Suppressor macrophage treated with lipopolysaccharide for 1 hour (primary cell): Measurements from ENCODE around the gene MEA1.
A peak's percentile ranks its signal among the peaks of the same experiment; 100 is the strongest.
"Not testable (repeated sequence)": the region's sequence is repeated elsewhere in the genome, so short reads cannot be mapped to it uniquely, and the experiment has no call there.

ENCODE experiments used
- DNase-seq, 3 donors: peaks; one replicate each; pipeline ENCODE4 v3.0.0-alpha.2; 2020 to 2022

The MEA1 gene

DNA sequence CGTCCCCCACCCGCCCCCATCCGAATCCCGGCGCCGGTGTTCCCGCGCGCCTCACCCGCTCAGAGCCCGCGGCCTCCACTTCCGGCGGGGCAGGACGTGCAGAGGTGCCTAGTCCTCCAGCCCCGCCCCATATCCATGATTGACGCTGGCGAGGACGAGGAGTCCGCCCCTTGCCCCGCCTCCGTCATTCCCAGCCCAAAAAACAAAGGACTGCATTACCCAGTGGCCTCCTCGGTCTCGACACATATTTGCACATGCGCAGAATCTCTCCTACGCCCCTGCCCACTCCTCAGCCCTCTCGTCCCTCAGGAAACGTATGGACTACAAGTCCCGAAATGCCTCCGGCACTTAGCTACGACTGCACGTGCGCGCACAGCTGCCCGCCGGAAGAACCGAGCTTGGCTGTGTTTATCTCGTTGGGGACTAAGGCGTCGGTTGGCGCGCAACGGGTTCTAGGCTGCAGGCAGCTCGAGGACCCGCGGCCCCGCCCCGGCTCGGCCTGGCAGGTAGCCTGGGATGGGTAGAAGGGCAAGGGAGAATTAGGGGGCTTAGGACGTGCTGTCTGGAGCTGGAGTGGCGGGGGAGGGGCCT lies at the start of gene MEA1, which contains the start of gene KLHDC3:
TSS of gene MEA1 (minus strand) at position 104 of the 591 bp plus-strand sequence. CDS start 133 bp downstream, outside the sequence.
TSS of gene KLHDC3 (plus strand) at position 407 of the 591 bp plus-strand sequence. CDS start 2,944 bp downstream, outside the sequence.
- peak; percentile 99 to 100 (median 100) for DNase-seq

GRCh38 chr6:43062818-43063217 lies 49.1 kb upstream of the MEA1 start:
- no peak for DNase-seq

DNA sequence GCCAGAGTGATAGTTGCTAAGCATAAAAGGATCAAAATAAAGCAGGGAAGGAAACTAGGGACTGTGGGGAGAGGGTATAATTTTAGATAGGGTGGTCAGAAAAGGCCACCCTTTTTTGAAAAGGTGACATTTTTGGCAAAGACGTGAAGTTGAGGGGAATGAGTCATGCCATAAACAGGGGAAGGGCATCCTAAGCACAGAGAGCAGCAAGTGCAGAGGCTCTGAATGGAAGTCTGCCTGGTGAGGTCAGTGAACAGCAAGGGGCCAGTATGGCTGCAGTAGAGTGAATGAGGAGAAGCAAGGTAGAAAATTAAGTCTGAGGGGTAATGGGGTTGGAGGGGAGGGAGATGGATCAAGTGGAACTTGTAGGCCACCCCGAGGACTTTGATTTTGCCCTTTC lies 48.1 kb upstream of the MEA1 start:
- DNase-seq, result no peak

DNA sequence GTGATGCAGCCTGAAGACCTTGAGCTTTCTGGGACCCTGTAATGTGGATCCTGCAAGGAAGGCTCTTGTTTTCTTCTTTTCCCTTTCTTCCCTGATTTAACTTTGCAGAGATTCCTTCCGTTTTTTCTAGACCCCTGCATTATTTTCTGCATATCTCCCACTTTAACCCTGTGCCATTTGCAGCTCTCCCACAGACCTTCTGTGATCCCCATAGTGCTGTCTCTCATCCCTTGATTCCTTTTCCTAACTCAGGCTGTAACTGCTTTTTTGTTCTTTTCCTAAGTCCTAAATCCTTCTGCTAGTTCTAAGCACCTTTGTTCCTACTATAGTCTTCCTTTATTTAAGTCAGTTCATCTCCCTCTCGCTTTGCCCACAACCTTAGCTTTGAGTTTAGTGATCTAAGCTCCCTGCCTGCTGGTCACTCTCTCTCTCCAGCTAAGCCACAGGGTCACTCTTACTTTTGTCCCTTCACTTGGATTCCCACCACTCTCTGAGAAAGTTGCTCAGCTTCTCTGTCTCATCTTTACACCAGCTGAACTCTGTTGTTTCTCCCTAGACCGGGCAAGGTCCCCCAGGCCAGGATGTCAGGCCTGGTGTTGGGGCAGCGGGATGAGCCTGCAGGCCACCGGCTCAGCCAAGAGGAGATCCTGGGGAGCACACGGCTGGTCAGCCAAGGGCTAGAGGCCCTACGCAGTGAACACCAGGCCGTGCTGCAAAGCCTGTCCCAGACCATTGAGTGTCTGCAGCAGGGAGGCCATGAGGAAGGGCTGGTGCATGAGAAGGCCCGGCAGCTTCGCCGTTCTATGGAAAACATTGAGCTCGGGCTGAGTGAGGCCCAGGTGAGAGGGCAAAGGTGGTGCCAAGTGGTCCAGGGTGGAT lies 47.2 kb upstream of the MEA1 start:
- DNase-seq, result no peak

GRCh38 chr6:43060034-43060754 lies 46.4 kb upstream of the MEA1 start:
- no peak for DNase-seq

DNA sequence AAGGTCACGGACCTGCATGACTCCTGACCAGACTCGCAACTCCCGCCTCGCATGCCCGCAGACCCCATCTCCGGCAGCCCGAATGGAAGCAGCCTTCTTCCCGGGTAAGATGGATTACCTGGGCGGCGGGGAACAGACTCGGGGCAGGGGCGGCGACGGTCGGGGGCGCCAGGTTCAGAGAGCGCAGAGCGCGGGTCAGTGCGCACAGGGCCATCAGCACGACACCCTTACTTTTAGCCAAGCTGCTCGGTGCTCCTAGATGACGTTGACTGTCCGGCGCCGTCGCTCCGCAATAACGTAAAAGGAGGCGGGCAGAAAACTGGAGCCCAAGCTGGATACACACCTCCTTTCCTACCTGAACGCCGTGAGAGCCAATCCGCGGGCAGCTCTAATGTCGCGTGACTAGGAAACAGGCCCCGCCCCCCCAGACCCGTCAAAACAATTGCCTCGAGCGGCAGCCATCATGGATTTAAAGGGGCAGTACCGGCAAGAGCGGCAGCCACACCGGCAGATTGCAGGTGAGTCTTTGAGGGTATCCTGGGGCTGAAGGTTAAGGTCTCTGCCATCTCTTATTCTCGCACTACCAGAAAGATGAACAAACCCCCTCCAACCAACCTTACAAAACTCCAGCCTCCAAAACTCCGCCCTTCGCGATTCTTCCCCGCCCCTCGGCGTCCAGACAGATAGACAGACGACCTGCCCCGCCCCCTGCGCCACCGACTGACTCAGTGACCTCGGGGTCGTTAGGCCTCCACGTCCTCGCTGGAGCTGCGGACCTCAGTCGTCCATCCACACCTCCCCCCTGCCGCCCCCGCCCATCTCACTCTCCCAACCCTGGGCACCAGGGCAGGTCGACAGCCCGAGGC lies 45.7 kb upstream of the MEA1 start, which contains the start of the genes KLC4 and MRPL2:
TSS of gene KLC4 (plus strand) at position 464 of the 866 bp plus-strand sequence. CDS start 1,705 bp downstream, outside the sequence.
TSS of gene MRPL2 (minus strand) at position 267 of the 866 bp plus-strand sequence. CDS start at position 214, 53 bp downstream.
- DNase-seq, result peak; percentile 99

DNA sequence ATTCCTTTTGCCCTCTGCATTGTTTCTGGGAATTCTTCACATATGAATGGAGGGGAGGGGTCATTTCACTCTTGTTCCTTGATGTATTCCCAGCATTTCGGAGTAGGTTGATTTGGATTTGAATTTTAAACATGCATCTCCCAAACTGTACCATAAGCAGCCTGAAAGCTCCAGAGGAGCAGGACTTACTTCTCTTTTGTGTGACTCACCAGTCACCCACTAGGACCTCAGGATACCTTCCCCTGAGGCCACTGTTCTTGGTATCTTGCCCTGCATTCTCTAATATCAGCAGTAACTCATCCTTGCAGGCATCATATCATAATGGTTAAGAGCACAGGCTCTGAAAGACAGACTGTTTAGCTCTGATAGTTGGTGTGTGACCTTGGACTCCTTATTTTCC lies 44.8 kb upstream of the MEA1 start:
- DNase-seq, result peak in 1 of 3 donors; percentile 23

- DNase-seq, result no peak
These were observed 42.2 kb upstream of the MEA1 start for GRCh38 chr6:43055966-43056365.

DNA sequence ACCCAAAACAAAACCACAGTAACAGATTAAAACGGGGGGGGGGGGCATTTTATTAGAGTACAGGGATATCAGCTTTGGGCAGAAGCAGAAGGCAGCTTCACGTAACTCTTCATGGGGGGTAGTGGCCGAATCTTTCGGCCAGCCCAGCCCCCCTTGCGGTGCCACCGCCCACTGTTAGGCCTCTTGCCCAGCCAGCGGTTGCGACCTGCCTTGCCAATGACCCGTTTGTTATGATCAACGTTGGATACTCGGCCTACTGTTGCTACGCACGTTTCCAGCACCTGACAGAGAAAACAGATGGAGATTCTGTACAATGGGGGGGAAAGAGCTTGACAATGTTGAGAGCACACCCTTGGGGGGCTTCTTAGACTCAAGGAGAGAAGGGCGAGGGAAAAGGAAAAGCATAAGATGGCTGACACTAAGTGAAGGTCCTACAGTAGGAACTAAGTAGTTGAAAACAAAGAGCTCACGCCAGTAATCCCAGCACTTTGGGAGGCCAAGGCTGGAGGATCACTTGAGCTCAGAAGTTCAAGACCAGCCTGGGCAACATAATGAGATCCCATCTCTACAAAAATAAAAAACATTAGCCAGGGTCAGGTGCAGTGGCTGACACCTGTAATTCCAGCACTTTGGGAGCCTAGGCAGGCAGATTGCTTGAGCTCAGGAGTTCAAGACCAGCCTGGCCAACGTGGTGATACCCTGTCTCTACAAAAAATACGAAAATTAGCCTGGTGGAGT lies 40.6 kb upstream of the MEA1 start:
- no peak for DNase-seq

GRCh38 chr6:43053545-43054205 lies 39.9 kb upstream of the MEA1 start, which contains the start of gene CUL7:
CUL7 (minus strand) TSS chr6:43053851; CDS start chr6:43052788, 1,063 bp downstream.
- DNase-seq, result peak; percentile 87 to 92 (median 87)

DNA sequence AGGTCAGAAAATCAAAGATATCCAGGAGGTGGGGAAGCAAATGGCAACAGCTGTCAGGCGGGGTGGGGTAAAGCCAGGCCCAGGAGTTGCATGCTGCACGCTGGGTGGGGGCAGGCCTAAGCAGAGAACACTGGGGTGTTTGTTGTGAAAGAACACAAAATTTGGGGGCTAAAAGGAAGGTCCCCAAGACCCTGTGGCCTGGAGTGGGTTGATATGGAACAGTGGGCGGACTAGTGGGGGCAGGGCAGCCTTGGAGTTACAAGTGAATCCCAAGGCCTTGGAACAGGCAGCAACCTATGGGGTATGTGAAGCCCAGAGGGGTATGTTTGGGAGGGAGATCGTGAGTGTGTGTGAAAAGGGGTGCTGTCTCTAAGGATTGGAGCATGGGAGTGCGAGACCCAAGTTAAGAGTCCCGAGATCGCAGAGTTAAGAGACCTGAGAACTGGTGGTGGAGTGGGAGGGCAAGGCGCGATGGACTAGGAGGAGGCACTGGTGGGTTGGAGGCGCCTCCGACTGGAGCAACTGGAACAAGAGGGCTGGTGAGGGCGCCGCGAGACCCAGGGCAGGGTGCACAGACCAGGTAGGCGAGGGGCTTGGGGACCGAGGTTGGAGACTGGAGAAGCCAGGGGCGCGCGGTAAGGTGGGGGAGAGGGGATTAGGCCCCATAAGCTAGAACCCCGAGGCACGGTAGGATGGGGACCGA lies 39.2 kb upstream of the MEA1 start:
- DNase-seq, result peak in 1 of 3 donors; percentile 35

- DNase-seq, result no peak
These were observed 38.6 kb upstream of the MEA1 start for GRCh38 chr6:43052225-43052841.

DNA sequence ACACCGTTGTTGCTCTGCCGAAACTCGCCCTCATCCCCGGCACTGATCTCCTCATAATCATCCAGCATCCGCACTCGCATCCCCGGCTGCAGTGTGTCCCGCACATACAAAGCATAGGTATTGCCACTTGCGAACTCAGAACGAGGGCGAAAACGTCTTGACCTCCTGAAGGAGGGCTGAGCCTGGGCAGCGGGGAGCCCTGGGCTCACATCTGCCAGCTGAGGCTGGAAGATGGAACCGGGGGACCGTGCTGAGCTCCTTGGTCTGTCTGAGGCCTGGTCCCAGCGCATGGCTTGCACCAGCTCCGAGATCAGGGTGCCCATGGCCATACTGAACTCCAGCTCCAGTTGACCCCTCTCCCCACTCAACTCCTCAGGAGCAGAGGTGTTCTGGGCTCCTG lies 37.2 kb upstream of the MEA1 start:
- DNase-seq, result no peak

DNA sequence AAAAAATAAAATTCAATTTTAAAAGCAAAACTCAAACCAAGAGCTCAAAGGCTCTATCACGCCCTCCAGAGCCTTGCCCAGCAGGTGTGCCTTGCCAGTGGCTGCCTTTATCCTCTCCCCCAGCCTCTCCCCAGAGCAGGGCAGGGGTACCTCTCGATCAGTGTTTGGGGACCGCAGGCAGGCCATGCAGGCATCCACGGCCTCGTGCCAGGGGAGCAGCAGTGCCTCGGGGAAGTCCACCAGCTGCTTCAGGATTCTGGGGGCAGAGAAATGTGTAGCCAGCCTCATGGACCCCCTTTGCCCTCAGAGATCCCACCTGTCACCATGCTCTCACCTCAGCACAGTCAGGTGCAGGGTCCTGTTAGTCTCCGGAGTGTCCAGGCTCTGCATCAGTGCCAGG lies 34.3 kb upstream of the MEA1 start:
- DNase-seq, result no peak

DNA sequence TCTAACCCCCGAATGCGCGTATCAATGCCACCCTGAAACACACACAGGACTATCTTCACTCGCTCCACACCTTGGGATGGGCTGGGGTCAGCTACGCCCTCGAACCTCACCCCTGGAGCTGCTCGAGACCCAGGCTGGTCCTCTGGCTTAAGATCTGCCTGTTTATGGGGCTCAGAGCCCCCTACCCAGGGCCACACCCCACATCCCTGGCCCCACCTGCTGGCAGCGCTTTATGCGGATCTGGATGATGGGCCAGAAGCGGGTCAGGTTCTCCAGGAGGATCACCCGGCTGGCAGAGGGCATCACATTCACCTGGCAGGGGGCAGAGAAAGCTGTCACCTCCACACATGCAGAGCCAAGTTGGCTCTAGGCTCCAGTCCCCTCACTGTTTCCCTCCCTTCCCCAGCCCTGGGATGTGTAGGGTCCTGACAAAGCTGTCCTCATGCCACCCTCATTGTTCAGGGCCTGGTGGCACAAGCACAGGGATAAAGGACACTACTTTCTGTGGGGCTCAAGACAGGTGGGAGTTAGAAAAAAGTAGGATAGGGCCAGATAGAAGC lies 31.7 kb upstream of the MEA1 start:
- DNase-seq, result no peak

- DNase-seq, result no peak
These were observed 29.6 kb upstream of the MEA1 start for GRCh38 chr6:43043310-43043709.

- DNase-seq, result not testable (repeated sequence)
These were observed 27.7 kb upstream of the MEA1 start for GRCh38 chr6:43041475-43041874.

DNA sequence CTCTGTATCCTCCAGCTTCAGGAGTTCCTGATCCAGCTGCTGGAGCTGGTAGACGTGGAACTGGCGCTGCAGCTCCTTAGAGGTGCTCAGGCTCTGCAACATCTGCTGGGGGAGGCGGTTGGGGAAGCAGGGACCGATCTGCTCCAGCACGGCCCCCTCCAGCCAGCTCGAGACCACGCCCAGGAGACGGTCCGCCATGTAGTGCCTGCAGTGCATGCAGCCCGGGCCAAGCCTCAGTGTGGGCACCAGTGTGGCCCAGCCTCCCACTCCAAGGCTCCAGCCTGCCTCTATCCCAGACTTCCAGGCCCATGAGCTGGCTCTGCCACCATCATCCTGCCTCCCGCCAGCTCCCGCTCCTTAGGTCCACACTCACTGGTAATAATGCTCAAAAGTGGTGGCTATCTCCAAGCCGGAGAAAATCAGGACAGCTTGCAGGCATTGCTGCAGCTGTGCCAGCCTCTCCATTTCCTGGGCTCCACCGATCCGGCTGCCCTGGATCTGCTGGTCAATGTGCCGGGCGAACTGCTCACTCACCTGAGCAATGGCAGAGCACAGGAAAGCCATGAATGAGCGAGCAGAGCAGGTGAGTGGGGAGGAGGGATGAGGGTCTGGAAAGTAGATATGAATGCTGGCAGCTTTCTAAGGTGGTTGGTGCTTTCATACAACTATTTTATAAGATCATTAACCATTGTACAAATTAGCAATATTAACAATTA lies 27.0 kb upstream of the MEA1 start:
- DNase-seq, result no peak

GRCh38 chr6:43038727-43039126 lies 25.0 kb upstream of the MEA1 start:
- DNase-seq, result no peak
